Fibroblast of lung (primary cell): ENCODE results near the gene G6PC3. TPM values are rescaled to one million over a fixed set of nuclear protein-coding genes. Genes with fewer than 3 reads are reported as not detected.

ENCODE experiments used
- DNase-seq, 2 donors: peaks; one replicate each; pipeline versions ENCODE4 v3.0.0 to v3.0.0-alpha.2; 2010; ENCODE audit warnings: low read depth in 2 of 2
- H2AFZ ChIP-seq: 2 replicates; pipeline ENCODE4 v1.5.1; 2012; ENCODE audit warnings: low read length, control low read depth, inconsistent platforms
- H3K27ac ChIP-seq: 2 replicates; pipeline ENCODE4 v1.5.1; 2011; ENCODE audit warnings: low read length, control low read depth; ENCODE audit not compliant: insufficient read depth
- H3K27me3 ChIP-seq: 2 replicates; pipeline ENCODE4 v1.5.1; 2011; ENCODE audit warnings: mild to moderate bottlenecking, low read length; ENCODE audit not compliant: control insufficient read depth, insufficient read depth
- H3K36me3 ChIP-seq: 2 replicates; pipeline ENCODE4 v1.5.1; 2011; ENCODE audit warnings: low read length; ENCODE audit not compliant: control insufficient read depth, insufficient read depth
- H3K4me1 ChIP-seq: 2 replicates; pipeline ENCODE4 v1.5.1; 2011; ENCODE audit warnings: low read length; ENCODE audit not compliant: control insufficient read depth, insufficient read depth; ENCODE audit errors: extremely low read depth
- H3K4me2 ChIP-seq: 2 replicates; pipeline ENCODE4 v1.5.1; 2011; ENCODE audit warnings: low read length, control low read depth; ENCODE audit not compliant: insufficient read depth; ENCODE audit errors: extremely low read depth
- H3K4me3 ChIP-seq, 4 experiments: fragments of 200-600 bp in 1 of 4; sonication (generic) in 1 of 4; replicated peaks in 1 of 4; 2 replicates each; pipeline ENCODE4 v1.5.1; 2011 to 2016; ENCODE audit warnings: low read length in 4 of 4, low read depth in 3 of 4, mild to moderate bottlenecking in 3 of 4, control low read depth in 2 of 4, inconsistent platforms in 1 of 4, mixed read lengths in 1 of 4; ENCODE audit not compliant: insufficient read depth in 1 of 4; ENCODE audit errors: control extremely low read depth in 1 of 4
- H3K79me2 ChIP-seq: 2 replicates; pipeline ENCODE4 v1.5.1; 2012; ENCODE audit warnings: mild to moderate bottlenecking, low read length, inconsistent platforms; ENCODE audit not compliant: control insufficient read depth, insufficient read depth
- H3K9ac ChIP-seq: 2 replicates; pipeline ENCODE4 v1.5.1; 2011; ENCODE audit warnings: mild to moderate bottlenecking, low read length, control low read depth; ENCODE audit not compliant: insufficient read depth
- H3K9me3 ChIP-seq: 2 replicates; pipeline ENCODE4 v1.5.1; 2012; ENCODE audit warnings: low read depth, low read length; ENCODE audit not compliant: control insufficient read depth, insufficient read depth
- H4K20me1 ChIP-seq: 2 replicates; pipeline ENCODE4 v1.5.1; 2011; ENCODE audit warnings: low read length; ENCODE audit not compliant: control insufficient read depth, insufficient read depth; ENCODE audit errors: extremely low read depth
- EZH2 ChIP-seq: IDR thresholded peaks from 2 replicates; pipeline ENCODE4 v1.5.1; 2012; ENCODE audit warnings: low read length, control low read depth, mild to moderate bottlenecking; ENCODE audit errors: missing control alignments
- polyA plus RNA-seq, 2 donors: library from polyadenylated mRNA; depleted of rRNA in 1 of 2; stranded (reverse) in 1 of 2; unstranded in 1 of 2; fragments of >200 nt; gene quantifications; 2 replicates each; pipeline ENCODE4 v1.2.1, GENCODE V29; 2011 to 2012; ENCODE audit warnings: missing spikeins in 1 of 2
- total RNA-seq: library from RNA; depleted of rRNA; stranded (reverse); fragments of >200 nt; gene quantifications from 2 replicates; pipeline ENCODE4 v1.2.1, GENCODE V29; 2014
- TF ChIP-seq, protein P1 (sequence below), 2 donors: IDR thresholded peaks in 1 of 2; conservative IDR thresholded peaks in 1 of 2; 1 replicate in 1 of 2; 2 replicates in 1 of 2; pipeline ENCODE4 v1.5.1; 2011 to 2012; ENCODE audit warnings: low read length in 2 of 2, control low read depth in 1 of 2, inconsistent platforms in 1 of 2, low read depth in 1 of 2, mild to moderate bottlenecking in 1 of 2

The G6PC3 gene
- total and polyA plus RNA-seq, 2 donors (not counting 1 experiment from before 2014, with no cell fraction given) = 40.0 to 76.1 TPM

- peaks cover 3% of the 10 kb centered on the region for H3K79me2 ChIP-seq
Measured at GRCh38 chr17:44120851-44121605, 50.5 kb downstream of the G6PC3 start.

DNA sequence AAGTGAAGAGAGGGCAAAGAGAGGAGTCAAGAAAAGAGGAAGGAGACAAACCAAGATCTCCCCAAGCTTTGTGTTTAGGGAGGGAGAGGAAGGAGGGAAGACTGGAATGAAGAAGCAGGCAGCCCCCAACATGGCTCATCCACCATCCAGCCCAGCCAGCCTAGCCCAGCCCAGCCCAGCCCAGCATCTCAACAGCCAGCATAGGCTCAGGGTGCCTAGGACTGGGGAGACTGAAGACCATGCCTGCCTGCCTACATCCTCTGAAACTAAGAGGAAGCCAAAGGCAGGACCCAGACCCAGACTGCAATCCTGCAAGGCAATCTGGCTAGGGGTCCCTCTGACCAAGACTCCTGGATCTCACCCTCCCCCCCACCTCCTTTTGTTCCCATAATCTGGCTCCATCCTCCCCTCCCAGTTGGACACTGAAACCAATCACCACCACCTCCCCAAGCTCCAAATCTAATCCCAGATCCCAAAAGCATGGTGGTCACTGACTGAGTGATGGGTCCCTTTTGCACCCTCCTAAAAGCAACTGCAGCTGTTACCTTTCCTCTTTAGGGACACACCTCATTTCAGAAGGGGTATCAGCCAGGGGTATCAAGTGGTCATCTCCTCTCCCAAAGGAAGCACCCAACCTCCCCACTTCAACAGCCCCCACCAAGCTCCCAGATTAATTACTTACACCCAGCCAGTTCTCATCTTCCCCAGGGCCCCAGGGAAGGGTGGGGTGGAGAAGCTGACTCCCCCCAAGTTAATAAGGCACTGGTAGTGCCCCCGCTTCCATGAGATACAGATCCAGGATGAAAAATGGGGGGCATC lies 51.7 kb downstream of the G6PC3 start:
- no peaks in the 10 kb centered on the region for H3K27me3 ChIP-seq
- no peak for DNase-seq
- H3K9ac ChIP-seq = no peak overlapping the region
- H4K20me1 ChIP-seq = no peaks in the 10 kb centered on the region
- TF ChIP-seq, protein P1, sequence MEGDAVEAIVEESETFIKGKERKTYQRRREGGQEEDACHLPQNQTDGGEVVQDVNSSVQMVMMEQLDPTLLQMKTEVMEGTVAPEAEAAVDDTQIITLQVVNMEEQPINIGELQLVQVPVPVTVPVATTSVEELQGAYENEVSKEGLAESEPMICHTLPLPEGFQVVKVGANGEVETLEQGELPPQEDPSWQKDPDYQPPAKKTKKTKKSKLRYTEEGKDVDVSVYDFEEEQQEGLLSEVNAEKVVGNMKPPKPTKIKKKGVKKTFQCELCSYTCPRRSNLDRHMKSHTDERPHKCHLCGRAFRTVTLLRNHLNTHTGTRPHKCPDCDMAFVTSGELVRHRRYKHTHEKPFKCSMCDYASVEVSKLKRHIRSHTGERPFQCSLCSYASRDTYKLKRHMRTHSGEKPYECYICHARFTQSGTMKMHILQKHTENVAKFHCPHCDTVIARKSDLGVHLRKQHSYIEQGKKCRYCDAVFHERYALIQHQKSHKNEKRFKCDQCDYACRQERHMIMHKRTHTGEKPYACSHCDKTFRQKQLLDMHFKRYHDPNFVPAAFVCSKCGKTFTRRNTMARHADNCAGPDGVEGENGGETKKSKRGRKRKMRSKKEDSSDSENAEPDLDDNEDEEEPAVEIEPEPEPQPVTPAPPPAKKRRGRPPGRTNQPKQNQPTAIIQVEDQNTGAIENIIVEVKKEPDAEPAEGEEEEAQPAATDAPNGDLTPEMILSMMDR (conservative IDR thresholded peaks at IDR 0.05 in 1 of 2, IDR thresholded peaks at IDR 0.05 in 1 of 2; ENCODE audit: low read depth in 1 of 2, low read length in 2 of 2) = no peak
- peaks cover 3% of the 10 kb centered on the region for H3K36me3 ChIP-seq
- H3K4me2 ChIP-seq = peak overlapping the region; percentile 97
- no peak overlapping the region for H3K27ac ChIP-seq
- peaks cover 3% of the 10 kb centered on the region for H3K79me2 ChIP-seq
- no peaks in the 10 kb centered on the region for H3K9me3 ChIP-seq
- no peak overlapping the region for H2AFZ ChIP-seq
- H3K4me3 ChIP-seq = peak overlapping the region; percentile 79 to 93 (median 90)
- peaks cover 3% of the 10 kb centered on the region for H3K4me1 ChIP-seq

More at GRCh38 chr17:44120851-44121605, 50.5 kb downstream of the G6PC3 start:
- Histone ChIP-seq H4K20me1 (no peaks in the 10 kb centered on the region), H3K4me3 (peak overlapping the region in 1 of 4 experiments; percentile 91), H3K4me1 (peaks cover 3% of the 10 kb centered on the region), H3K9me3 (no peaks in the 10 kb centered on the region), H2AFZ (no peak overlapping the region), H3K4me2 (no peak overlapping the region), H3K9ac (no peak overlapping the region), H3K36me3 (peaks cover 3% of the 10 kb centered on the region), H3K27me3 (no peaks in the 10 kb centered on the region), H3K27ac (no peak overlapping the region)
- TF ChIP-seq, protein P1 (conservative IDR thresholded peaks at IDR 0.05 in 1 of 2, IDR thresholded peaks at IDR 0.05 in 1 of 2; ENCODE audit: low read depth in 1 of 2, low read length in 2 of 2) = no peak
- TF ChIP-seq EZH2 = no peak
- no peak for DNase-seq

DNA sequence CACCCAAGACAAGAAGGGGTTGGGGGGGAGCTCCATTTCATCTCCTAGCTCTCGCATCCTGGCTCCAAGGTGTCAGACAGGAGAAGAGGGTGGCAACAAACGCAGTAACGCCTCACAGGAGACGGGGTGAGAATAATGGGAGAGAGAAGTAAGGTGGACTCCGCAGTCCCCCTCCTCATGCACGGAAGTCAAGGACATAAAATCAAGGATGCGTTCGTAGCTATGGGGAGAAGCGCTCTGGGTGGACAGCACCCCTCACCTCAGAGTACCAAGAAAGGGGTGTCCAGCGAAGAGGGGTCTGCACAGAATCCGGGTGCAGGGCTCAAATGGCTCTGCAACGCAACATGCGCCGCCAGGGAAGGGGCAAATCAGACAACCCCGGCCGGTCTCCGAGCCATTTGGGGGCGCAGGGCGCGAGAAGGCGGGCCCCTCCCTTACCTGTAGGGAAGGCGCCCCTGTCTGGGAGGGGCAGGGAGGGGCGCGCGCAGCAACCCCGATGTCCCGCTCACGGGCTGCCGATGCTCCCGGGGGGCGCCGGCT lies 52.4 kb downstream of the G6PC3 start:
- peaks cover 3% of the 10 kb centered on the region for H3K36me3 ChIP-seq
- peak overlapping the region; percentile 26 for H2AFZ ChIP-seq
- TF ChIP-seq, protein P1 (conservative IDR thresholded peaks at IDR 0.05 in 1 of 2, IDR thresholded peaks at IDR 0.05 in 1 of 2; ENCODE audit: low read depth in 1 of 2, low read length in 2 of 2) = no peak
- no peak for TF ChIP-seq EZH2
- H3K27ac ChIP-seq = peak overlapping the region; percentile 59
- peaks cover 3% of the 10 kb centered on the region for H3K4me1 ChIP-seq
- peak overlapping the region; percentile 97 for H3K4me2 ChIP-seq
- H4K20me1 ChIP-seq = no peaks in the 10 kb centered on the region
- no peaks in the 10 kb centered on the region for H3K9me3 ChIP-seq
- peaks cover 3% of the 10 kb centered on the region for H3K79me2 ChIP-seq
- no peak for DNase-seq
- H3K9ac ChIP-seq = peak overlapping the region; percentile 85
- H3K4me3 ChIP-seq = peak overlapping the region; percentile 79 to 93 (median 90)
- no peaks in the 10 kb centered on the region for H3K27me3 ChIP-seq
